Measurements from ENCODE around the gene ACSS3.

ACSS3 gene

DNA sequence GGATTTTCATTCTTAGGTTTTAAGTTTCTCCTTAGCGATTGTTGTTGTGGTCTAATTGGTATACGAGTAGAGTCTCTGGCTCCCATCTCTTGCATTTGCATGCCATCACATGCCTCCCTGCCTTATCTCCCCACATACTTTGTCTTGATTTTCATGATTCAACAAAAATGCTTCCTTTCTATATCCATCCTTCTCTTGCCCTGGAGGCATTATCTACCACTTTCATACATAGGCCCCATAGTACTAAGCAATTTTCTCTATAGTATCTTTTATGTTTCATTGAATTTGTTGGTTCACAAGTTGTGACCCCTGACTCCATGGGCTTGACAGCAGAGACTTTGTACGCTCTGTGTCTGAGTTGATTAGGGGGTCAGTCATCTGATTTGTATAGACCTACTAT, 226.1 kb downstream of the ACSS3 start:
- no peak for DNase-seq
